Left lung (tissue), 10 donors: Measurements from ENCODE around the gene HSF5. TPM values are rescaled to one million over a fixed set of nuclear protein-coding genes. Genes with fewer than 3 reads are reported as not detected.
"Not testable (repeated sequence)": the region's sequence is repeated elsewhere in the genome, so short reads cannot be mapped to it uniquely, and the experiment has no call there.

Source experiments
- ATAC-seq: fragments of 200-7000 bp; cut with Tn5 transposase; one replicate; pipeline ENCODE4 v1.9.1; 2020; ENCODE audit warnings: moderate library complexity
- DNase-seq, 4 donors: peaks; one replicate each; pipeline ENCODE4 v3.0.0-alpha.2; 2013 to 2020
- H3K27ac ChIP-seq, 2 donors: fragments of 200-600 bp; sonication (generic) in 1 of 2; one replicate each; pipeline versions ENCODE4 v1.5.0 to v1.8.0; 2020 to 2021
- H3K27me3 ChIP-seq, 2 donors: fragments of 200-600 bp; sonication (generic) in 1 of 2; one replicate each; pipeline versions ENCODE4 v1.5.0 to v1.8.0; 2020 to 2021
- H3K36me3 ChIP-seq, 2 donors: fragments of 200-600 bp; sonication (generic) in 1 of 2; one replicate each; pipeline versions ENCODE4 v1.5.0 to v1.8.0; 2020 to 2021
- H3K4me1 ChIP-seq, 2 donors: fragments of 200-600 bp; one replicate each; pipeline ENCODE4 v1.8.0; 2021
- H3K4me3 ChIP-seq, 2 donors: fragments of 200-600 bp; sonication (generic) in 1 of 2; one replicate each; pipeline versions ENCODE4 v1.5.0 to v1.8.0; 2020 to 2021; ENCODE audit warnings: mild to moderate bottlenecking in 1 of 2
- H3K9me3 ChIP-seq, 2 donors: fragments of 200-600 bp; sonication (generic) in 1 of 2; one replicate each; pipeline versions ENCODE4 v1.5.0 to v1.8.0; 2020 to 2021
- CTCF ChIP-seq, 2 donors: fragments of 200-600 bp; sonication (generic) in 1 of 2; IDR thresholded peaks; one replicate each; pipeline versions ENCODE4 v1.5.0 to v1.8.0; 2021; ENCODE audit warnings: antibody characterized with exemption in 2 of 2
- intact Hi-C, 2 donors: fragments of 100-400 bp; cut with DNase I; formaldehyde crosslinking; loops; one replicate each; pipeline versions ENCODE4 v1.11.2 to v1.14.2; 2022
- polyA plus RNA-seq, 6 donors: library from polyadenylated mRNA; unstranded; fragments of 120-200 nt; gene quantifications; one replicate each; pipeline ENCODE4 v1.2.1, GENCODE V29; 2013; ENCODE audit not compliant: insufficient read length in 6 of 6
- total RNA-seq, 2 donors: library from RNA; stranded (reverse); fragmentation: NEBNext Ultra II Directional; extraction: Animal tissue kit (Norgen Biotek cat#: 25700); gene quantifications; one replicate each; pipeline ENCODE4 v1.2.1, GENCODE V29; 2021
- donor health status: DM: no; HTN: yes; CAD: no.
- donor health status: DM: no; HTN: no; CAD: no.

Gene HSF5
- total and polyA plus RNA-seq, 8 donors: 0.08 to 0.15 (median 0.12) TPM

GRCh38 chr17:58484600-58484999, 3.6 kb downstream of the HSF5 start:
- Histone ChIP-seq H3K4me3 (no peak overlapping the region), H3K27me3 (no peaks in the 10 kb centered on the region), H3K4me1 (peaks cover 0 to 9% of the 10 kb centered on the region in 2 donors), H3K9me3 (no peaks in the 10 kb centered on the region), H3K36me3 (peaks cover 0 to 25% of the 10 kb centered on the region in 2 donors), H3K27ac (no peak overlapping the region)
- no peak for DNase-seq
- intact Hi-C loops: no loop called here
- TF ChIP-seq CTCF (IDR thresholded peaks at IDR 0.05): no peak
- ATAC-seq: no peak

GRCh38 chr17:58481798-58482197, 6.4 kb downstream of the HSF5 start:
- H3K36me3 ChIP-seq, H3K27ac ChIP-seq, H3K4me3 ChIP-seq, H3K27me3 ChIP-seq, DNase-seq, H3K4me1 ChIP-seq, intact Hi-C loops, ATAC-seq, H3K9me3 ChIP-seq: not testable (repeated sequence)

GRCh38 chr17:58480090-58480489, 8.1 kb downstream of the HSF5 start:
- Histone ChIP-seq H3K4me1 (no peaks in the 10 kb centered on the region), H3K4me3 (no peak overlapping the region), H3K27ac (no peak overlapping the region), H3K9me3 (no peaks in the 10 kb centered on the region), H3K36me3 (no peaks in the 10 kb centered on the region), H3K27me3 (no peaks in the 10 kb centered on the region)
- ATAC-seq (no peak), DNase-seq (no peak)
- intact Hi-C loops: no loop called here
- TF ChIP-seq CTCF (IDR thresholded peaks at IDR 0.05): no peak

GRCh38 chr17:58476812-58477211, 11.4 kb downstream of the HSF5 start:
- Histone ChIP-seq H3K4me3 (no peak overlapping the region), H3K27ac (no peak overlapping the region), H3K27me3 (no peaks in the 10 kb centered on the region), H3K9me3 (no peaks in the 10 kb centered on the region), H3K36me3 (no peaks in the 10 kb centered on the region), H3K4me1 (no peaks in the 10 kb centered on the region)
- DNase-seq (no peak), ATAC-seq (no peak)
- TF ChIP-seq CTCF (IDR thresholded peaks at IDR 0.05): no peak
- intact Hi-C loops: no loop called here

GRCh38 chr17:58475985-58476384, 12.2 kb downstream of the HSF5 start:
- no peak for ATAC-seq
- Histone ChIP-seq H3K9me3 (no peaks in the 10 kb centered on the region), H3K27ac (no peak overlapping the region), H3K4me3 (no peak overlapping the region), H3K4me1 (no peaks in the 10 kb centered on the region), H3K27me3 (no peaks in the 10 kb centered on the region), H3K36me3 (no peaks in the 10 kb centered on the region)
- intact Hi-C loops: no loop called here
- no peak for TF ChIP-seq CTCF (IDR thresholded peaks at IDR 0.05)
- no peak for DNase-seq

- H3K4me3 ChIP-seq: no peak overlapping the region
- H3K27me3 ChIP-seq: peaks cover 0 to 4% of the 10 kb centered on the region in 2 donors
- intact Hi-C loops: no loop called here
Measured at GRCh38 chr17:58470356-58470755, 17.9 kb downstream of the HSF5 start.

More at GRCh38 chr17:58470356-58470755, 17.9 kb downstream of the HSF5 start:
- no peak for TF ChIP-seq CTCF (IDR thresholded peaks at IDR 0.05)
- ATAC-seq (no peak), DNase-seq (no peak)
- H3K9me3 ChIP-seq: no peaks in the 10 kb centered on the region
- H3K27ac ChIP-seq: no peak overlapping the region
- no peaks in the 10 kb centered on the region for H3K4me1 ChIP-seq
- H3K36me3 ChIP-seq: no peaks in the 10 kb centered on the region
